Left cardiac atrium (tissue), 2 donors: ENCODE measurements around the gene RBM28. TPM values are rescaled to one million over a fixed set of nuclear protein-coding genes. Genes with fewer than 3 reads are reported as not detected.

Experiments
- total RNA-seq, 2 donors: library from RNA; stranded (reverse); fragmentation: NEBNext Ultra II Directional; extraction: Animal tissue kit (Norgen Biotek cat#: 25700); gene quantifications; one replicate each; pipeline ENCODE4 v1.2.1, GENCODE V29; 2021
- donor health status: DM: no; HTN: yes; CAD: no; lungs with severe emphysema.
- donor health status: DM: yes; HTN: yes; CAD: no.

The RBM28 gene
- total RNA-seq, 2 donors from 2014 or later = 25.4 to 33.9 TPM

Other genes with a start within 250 kb of the RBM28 start
- gene LEP, start 102.6 kb downstream of the RBM28 start, total RNA-seq = 10 to 100 TPM; 25.6 to 37.1 TPM
- gene PRRT4, start 17.8 kb upstream of the RBM28 start, total RNA-seq = 1 to 10 TPM; 1.8 to 7.1 TPM
- 10 to 100 TPM; 31.2 to 34.1 TPM for gene IMPDH1, start 66.1 kb upstream of the RBM28 start, total RNA-seq
- 10 to 100 TPM in 1 of 2 donors, 1 to 10 TPM in 1; 9.7 to 15.2 TPM for gene HILPDA, start 112.0 kb upstream of the RBM28 start, total RNA-seq
- gene METTL2B, start 132.8 kb upstream of the RBM28 start, total RNA-seq = 10 to 100 TPM; 17.2 to 19.3 TPM